ENCODE data around the gene MZT2A.
"Not testable (repeated sequence)": the region's sequence is repeated elsewhere in the genome, so short reads cannot be mapped to it uniquely, and the experiment has no call there.

The MZT2A gene

DNA sequence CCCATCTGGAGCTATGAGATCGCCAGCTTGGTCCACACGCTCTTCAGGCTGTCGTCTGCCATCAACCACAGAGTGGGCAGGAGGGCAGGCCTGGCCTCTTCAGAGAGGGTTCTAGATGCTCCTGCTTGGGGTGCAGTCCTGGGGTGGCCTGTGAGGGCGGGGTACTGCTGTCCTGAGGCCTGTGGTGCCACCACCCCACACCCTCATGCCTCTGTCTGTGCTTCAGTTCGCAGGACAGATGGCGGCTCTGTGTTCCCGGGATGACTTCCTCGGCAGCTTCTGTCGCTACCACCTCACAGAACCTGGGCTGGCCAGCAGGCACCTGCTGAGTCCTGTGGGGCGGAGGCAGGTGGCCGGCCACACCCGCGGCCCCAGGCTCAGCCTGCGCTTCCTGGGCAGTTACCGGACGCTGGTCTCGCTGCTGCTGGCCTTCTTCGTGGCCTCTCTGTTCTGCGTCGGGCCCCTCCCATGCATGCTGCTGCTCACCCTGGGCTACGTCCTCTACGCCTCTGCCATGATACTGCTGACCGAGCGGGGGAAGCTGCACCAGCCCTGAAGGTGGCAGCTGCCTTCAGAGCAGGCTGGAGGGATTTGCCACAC is 27.8 kb upstream of the MZT2A start:
- not testable (repeated sequence) for DNase-seq

DNA sequence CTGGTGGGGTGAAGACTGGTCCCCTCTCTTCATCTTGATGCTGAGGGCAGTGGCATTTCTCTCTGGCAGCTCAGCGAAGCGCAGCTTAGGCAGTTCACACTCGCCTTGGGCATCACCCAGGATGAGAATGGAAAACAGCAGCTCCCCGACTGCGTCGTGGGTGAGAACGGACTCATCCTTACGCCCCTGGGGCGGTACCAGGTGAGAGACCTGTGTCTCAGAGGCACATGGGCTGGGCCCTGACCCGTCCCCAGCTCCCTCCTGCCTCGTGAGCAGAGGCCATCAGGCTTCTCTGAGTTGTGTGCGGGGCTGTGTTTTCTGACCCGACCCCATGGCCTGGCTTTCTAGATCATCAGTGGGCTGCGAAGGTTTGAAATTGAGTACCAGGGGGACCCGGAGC is 27.3 kb upstream of the MZT2A start:
- no peak for DNase-seq

- DNase-seq, result not testable (repeated sequence)
Observed at GRCh38 chr2:131518531-131518930, 26.3 kb upstream of the MZT2A start.

DNA sequence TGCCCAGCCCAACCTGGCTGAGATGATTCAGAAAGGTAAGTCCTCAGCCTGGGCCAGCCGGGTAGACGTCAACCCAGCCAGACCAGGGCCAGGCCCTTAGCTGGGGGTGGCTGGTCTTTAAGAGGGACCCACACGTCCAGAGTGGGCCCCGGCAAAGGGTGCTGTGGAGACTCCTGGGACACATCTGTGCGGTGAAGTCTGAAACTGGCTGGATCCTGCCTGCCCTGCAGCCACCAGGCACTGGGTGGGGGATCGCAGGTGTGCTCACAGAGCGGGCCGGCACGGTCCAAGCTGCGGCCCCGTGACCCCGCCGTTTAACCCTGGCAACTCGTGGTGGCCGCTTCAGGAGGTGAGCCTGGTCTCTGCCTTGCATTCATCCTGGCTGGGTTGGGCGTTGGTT is 25.7 kb upstream of the MZT2A start:
- not testable (repeated sequence) for DNase-seq

- DNase-seq, result no peak
Observed at GRCh38 chr2:131517106-131517831, 25.1 kb upstream of the MZT2A start.

DNA sequence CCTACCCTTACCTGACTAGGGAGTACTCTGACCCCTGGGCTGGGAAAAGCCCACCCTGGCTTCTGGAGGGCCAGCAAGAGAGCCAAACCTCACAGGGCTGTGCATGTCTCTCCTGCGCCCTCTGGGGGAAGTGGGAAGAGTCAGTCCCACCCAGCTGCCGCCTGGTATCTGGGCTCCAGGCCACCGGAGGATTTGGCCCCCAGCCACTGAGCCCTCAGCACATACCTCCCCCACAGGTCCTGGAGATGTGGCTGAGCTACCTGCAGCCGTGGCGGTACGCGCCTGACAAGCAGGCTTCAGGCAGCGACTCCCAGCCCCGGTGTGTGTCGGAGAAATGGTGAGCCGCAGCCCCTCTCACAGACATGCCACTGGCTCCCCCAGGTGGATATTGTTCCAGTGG is 24.4 kb upstream of the MZT2A start:
- not testable (repeated sequence) for DNase-seq

- DNase-seq, result no peak
Observed at GRCh38 chr2:131516011-131516410, 23.8 kb upstream of the MZT2A start.

DNA sequence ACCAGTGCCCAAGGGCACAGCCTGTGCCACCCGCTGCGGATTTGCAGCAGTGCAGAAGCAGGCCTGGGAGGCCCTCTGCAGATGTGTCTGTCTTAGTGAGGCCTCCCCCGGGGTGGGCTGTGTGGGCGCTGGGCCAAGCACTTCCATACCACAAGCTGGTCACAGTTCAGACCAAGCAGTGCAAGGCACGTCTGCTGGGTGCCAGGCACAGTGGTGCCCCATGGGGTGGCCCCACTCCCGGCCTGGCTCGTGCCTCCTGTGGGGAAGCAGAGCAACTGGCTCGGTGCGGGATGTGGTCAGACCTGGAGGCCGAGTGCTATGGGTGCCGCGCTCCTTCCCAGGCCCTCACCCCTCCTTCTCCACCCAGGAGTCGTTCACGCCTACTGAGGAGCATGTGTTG is 23.0 kb upstream of the MZT2A start:
- DNase-seq, result not testable (repeated sequence)

DNA sequence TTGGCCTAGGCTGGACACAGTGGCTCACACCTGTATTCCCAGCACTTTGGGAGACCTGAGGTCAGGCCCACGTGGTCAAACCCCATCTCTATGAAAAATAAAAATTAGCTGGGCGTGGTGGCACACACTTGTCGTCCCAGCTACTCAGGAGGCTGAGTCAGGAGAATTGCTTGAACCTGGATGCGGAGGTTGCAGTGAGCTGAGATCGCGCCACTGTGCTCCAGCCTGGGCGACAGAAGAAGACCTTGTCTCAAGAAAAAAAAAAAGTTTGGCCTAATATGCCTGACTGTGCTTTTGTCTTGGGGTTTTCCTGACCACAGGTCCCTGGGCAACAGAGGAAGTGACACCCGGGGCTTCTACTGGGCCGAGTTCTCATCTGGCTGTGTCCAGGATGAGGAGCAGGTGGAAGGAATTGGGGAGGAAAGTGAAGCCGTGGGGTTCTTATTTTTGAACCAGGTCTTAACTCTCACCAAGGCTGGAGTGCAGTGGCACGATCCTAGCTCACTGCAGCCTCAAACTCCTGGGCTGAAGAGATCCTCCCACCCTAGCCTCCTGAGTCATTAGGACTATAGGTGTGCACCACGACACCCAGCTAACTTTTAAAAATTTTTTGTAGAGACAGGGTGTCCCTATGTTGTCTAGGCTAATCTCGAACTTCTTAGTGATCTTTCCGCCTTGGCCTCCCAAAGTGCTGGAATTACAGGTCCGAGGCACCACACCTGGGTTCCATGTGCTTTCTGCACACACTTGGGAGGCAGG is 22.4 kb upstream of the MZT2A start:
- DNase-seq, result not testable (repeated sequence)

- DNase-seq, result not testable (repeated sequence)
Observed at GRCh38 chr2:131511969-131512870, 20.0 kb upstream of the MZT2A start.

DNA sequence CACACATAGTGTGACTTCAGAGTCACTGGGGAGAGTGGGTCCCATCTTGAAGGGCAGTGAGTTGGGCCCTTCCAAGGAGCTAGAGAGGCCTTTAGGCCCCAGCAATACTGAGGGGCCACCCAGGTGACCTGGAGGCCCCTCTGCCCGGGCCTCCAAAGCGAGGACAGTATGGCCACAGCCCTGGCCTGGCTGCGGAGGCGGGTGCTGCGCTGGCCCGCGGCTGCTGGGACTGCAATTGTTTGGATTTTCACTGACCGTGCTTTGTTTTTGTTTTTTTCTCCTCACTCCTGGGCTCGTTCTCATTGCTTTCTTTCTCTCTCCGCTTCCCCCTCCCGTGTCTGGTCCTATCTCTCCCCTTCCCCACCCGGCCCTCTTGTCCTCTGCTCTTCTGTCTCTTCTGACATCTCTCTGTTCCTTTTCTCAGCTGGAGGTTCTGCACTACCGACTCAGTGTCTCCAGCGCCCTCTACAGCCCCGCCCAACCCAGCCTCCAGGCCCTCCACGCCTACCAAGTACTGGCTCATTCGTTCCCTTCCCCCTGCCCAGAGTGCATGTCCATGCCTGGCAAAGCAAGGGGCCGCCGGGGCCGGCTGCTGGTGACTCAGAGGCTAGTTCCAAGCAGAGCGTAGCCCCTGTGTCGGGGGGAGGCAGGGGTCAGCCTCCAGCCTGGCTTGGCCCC is 19.2 kb upstream of the MZT2A start:
- DNase-seq, result not testable (repeated sequence)

DNA sequence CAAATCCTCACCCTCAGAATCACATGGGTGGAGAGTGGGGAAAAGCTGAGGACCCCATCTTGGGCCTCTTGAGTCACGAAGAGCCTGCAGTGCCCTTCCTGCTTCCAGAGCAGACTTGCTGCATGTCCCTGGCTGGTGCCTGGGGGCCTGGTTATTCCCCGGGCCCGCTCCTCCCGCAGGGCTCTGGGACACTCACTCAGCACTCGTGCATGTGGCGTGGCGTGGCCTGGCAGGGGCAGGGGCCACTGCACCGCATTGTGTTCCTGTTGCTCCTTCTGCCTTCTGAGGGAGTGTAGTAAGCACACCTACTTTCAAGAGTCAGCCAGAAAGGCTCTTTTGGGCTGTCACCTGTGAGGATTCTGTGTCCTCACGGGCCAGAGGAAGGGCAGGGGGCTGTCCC is 17.4 kb upstream of the MZT2A start:
- DNase-seq, result no peak

DNA sequence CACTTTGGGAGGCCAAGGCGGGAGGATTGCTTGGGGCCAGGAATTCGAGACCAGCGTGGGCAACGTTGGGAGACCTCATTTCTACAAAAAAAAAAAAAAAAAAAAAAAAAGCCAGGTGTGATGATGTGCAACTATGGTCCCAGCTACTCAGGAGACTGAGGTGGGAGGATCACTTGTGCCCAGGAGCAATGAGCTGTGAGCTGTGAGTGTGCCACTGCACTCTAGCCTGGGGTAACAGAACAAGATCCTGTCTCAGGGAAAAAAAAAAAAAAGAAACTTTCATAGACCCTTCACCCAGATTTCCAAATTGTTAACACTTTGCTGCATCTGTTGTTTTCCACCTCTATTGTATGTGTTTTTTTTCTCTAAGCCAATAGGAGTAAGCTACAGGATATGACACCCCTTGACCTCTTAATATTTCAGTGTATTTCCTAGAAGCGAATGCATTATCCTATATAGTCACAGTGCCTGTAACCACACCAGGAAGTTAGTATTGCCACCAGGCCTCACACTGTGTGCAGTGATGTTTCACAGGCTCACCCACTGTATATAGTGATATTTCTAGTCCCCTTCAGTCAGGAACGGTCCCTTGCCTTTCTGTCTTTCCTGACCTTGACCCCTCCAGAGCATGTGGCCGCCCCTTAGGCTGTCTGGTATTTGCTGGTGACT is 12.0 kb upstream of the MZT2A start:
- not testable (repeated sequence) for DNase-seq

DNA sequence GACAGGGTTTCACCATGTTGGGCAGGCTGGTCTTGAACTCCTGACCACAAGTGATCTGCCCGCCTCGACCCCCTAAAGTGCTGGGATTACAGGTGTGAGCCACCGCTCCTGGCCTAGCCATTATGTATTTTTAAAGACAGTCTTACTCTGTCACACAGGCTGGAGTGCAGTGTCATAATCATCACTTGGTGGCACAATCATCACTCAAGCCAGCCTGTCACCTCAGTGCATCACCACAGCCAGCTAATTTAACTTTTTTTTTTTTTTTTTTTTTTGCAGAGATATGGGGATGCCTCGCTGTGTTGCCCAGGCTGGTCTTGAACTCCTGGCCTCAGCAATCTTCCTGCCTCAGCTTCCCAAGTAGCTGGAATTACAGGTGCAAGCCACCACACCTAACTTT is 11.4 kb upstream of the MZT2A start:
- not testable (repeated sequence) for DNase-seq

- DNase-seq, result not testable (repeated sequence)
Observed at GRCh38 chr2:131498321-131498973, 6.2 kb upstream of the MZT2A start.

- DNase-seq, result not testable (repeated sequence)
Observed at GRCh38 chr2:131495506-131495905, 3.3 kb upstream of the MZT2A start.

- DNase-seq, result no peak
Observed at GRCh38 chr2:131493199-131493968, 1.2 kb upstream of the MZT2A start.

DNA sequence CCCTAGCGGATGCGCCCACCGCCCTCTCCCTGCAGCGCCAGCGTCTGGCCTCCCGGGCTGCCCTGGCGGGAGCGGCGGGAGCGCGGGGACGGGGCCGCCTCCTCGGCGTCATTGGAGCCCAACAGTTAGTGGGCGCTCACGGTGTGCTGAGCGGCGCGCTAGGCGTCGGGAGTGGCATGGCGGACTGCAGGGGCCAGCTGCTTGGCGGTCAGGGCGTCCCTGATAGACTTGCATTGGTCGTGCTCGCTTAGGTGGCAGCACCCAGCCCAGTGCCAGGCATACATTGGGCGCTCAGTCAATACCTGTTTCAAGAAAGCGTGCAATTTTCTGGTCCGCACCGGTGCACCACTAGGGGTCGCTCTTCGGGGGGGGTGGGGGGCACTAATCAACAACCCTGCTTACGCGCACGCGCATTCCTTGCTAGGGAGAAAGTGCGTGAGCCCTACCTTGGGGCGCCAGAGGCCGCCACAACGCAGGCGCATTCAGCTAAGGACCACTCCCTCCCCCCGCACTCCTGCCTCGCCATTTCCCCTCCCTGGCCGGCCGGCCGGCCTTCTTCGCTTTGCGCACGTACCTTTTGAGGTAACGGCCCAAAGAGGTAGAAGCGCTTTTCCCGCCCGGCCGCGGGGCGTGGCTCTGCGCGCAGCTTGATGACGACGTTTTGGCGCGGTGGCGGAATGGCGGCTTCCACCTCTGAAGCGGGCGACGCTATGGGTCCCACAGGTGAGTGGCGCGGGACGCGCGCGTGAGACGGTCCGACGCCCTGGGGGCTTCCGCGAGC is 411 bp upstream of the MZT2A start:
- DNase-seq, result peak; percentile 87

DNA sequence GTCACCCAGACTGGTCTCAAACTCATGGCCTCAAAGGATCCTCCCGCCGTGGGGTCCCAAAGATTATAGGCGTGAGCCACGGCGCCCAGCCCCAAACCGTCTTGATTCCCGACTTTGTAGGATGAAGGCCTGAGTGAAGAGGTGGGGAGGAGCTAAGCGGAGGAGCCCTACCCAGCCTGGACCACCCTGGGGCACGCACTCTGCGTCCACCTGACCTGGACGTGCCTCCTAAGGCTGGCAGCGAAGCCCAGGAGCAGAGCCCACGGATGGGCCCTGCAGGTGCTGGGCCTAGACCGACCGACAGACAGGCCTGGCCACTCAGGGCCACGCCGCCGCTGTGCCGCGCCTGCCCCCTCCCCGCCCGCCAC is 744 bp downstream of the MZT2A start:
- DNase-seq, result not testable (repeated sequence)

Data from NCI-H1092 treated with DMSO at 0.1 percent for 48 hours (cell line).